ENCODE measurements around the gene SLC6A20.

SLC6A20 gene

DNA sequence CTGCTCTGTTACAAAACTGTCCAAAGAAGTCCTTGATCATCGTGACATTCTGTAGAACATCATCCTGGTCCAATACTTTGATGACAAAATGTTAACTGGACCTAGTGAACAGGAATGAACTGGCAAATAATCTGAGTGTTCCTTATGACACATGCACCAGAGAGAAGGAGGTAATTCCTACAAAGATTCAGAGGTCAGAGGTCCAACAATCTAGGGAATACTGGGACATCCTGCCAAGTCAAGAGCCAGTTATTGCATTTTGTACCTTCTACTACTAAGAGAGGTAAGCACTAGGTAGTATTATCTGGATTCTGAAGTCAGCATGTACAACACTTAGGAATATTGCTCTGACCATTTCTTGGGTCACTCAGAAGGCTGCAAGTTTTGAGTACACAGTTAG lies 24.8 kb upstream of the SLC6A20 start:
- TF ChIP-seq, protein P1, sequence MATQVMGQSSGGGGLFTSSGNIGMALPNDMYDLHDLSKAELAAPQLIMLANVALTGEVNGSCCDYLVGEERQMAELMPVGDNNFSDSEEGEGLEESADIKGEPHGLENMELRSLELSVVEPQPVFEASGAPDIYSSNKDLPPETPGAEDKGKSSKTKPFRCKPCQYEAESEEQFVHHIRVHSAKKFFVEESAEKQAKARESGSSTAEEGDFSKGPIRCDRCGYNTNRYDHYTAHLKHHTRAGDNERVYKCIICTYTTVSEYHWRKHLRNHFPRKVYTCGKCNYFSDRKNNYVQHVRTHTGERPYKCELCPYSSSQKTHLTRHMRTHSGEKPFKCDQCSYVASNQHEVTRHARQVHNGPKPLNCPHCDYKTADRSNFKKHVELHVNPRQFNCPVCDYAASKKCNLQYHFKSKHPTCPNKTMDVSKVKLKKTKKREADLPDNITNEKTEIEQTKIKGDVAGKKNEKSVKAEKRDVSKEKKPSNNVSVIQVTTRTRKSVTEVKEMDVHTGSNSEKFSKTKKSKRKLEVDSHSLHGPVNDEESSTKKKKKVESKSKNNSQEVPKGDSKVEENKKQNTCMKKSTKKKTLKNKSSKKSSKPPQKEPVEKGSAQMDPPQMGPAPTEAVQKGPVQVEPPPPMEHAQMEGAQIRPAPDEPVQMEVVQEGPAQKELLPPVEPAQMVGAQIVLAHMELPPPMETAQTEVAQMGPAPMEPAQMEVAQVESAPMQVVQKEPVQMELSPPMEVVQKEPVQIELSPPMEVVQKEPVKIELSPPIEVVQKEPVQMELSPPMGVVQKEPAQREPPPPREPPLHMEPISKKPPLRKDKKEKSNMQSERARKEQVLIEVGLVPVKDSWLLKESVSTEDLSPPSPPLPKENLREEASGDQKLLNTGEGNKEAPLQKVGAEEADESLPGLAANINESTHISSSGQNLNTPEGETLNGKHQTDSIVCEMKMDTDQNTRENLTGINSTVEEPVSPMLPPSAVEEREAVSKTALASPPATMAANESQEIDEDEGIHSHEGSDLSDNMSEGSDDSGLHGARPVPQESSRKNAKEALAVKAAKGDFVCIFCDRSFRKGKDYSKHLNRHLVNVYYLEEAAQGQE (IDR thresholded peaks at IDR 0.05; ENCODE audit: insufficient read depth in 1 of 2, low read depth in 2 of 2, low read length in 2 of 2) = no peak
- TF ChIP-seq SIN3A (IDR thresholded peaks at IDR 0.05; ENCODE audit: borderline replicate concordance, insufficient read depth, low read length) (no peak), FOXP2 (optimal IDR thresholded peaks at IDR 0.05; ENCODE audit: borderline replicate concordance, extremely low read depth, extremely low read length, insufficient read depth) (no peak), TAF1 (IDR thresholded peaks at IDR 0.05; ENCODE audit: borderline replicate concordance, insufficient read depth, low read length) (no peak), POLR2AphosphoS5 (IDR thresholded peaks at IDR 0.05; ENCODE audit: low read depth, low read length) (no peak)

DNA sequence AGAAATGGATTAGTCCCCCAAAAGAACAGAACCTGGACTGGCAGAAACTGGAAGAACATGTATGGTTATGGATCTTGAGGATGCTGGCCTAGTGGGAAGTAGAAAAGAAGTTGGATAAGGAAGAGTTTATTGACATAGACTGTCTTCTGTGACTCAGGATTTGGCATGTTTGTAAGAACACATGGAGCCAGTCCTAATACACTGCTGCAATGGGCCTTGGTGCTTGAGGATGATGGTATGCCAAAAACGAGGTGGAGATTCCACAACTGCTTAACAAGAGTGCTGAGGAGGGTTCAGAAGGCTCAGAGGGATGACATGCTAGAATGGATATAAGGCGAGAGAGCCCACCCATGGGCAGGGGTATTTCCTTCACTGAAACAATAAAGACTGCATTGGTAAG lies 23.2 kb upstream of the SLC6A20 start:
- no peak for TF ChIP-seq SIN3A (IDR thresholded peaks at IDR 0.05; ENCODE audit: borderline replicate concordance, insufficient read depth, low read length)
- no peak for TF ChIP-seq TAF1 (IDR thresholded peaks at IDR 0.05; ENCODE audit: borderline replicate concordance, insufficient read depth, low read length)
- no peak for TF ChIP-seq FOXP2 (optimal IDR thresholded peaks at IDR 0.05; ENCODE audit: borderline replicate concordance, extremely low read depth, extremely low read length, insufficient read depth)
- TF ChIP-seq POLR2AphosphoS5 (IDR thresholded peaks at IDR 0.05; ENCODE audit: low read depth, low read length) = no peak
- TF ChIP-seq, protein P1 (IDR thresholded peaks at IDR 0.05; ENCODE audit: insufficient read depth in 1 of 2, low read depth in 2 of 2, low read length in 2 of 2) = no peak

DNA sequence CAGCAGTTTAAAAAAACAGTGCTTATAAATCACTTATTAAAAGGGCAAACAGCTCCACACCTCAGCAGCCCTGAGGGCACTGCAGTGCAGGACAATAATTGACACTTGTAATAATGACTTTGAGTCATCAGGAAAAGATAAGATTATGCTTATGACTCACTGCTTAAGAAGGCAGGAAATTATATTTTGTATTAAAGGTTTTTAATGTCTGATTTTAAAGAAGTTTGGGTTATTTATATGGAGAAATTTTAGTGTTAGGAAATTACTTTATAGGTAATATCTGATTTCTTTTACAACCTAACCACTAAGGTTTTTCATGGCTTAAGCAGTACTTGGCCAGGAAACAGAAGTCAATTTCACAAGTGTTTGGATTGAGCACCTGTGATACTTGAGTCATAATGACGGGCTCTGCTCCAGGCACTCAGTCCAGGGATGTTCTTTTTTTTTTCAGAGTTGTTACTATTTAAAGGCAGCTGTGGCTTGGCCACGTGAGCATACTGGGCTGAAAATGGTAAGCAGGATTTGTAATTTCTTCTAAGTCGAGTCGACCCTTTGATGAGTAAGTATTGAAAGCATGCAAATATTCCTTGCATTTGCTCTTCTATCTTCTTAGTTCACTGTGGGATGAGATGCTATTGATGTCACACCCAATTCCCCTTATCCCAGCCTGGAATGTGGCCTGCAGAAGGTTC lies 21.6 kb upstream of the SLC6A20 start:
- TF ChIP-seq TAF1 (IDR thresholded peaks at IDR 0.05; ENCODE audit: borderline replicate concordance, insufficient read depth, low read length) = no peak
- TF ChIP-seq FOXP2 (optimal IDR thresholded peaks at IDR 0.05; ENCODE audit: borderline replicate concordance, extremely low read depth, extremely low read length, insufficient read depth) = no peak
- TF ChIP-seq, protein P1 (IDR thresholded peaks at IDR 0.05; ENCODE audit: insufficient read depth in 1 of 2, low read depth in 2 of 2, low read length in 2 of 2) = no peak
- TF ChIP-seq SIN3A (IDR thresholded peaks at IDR 0.05; ENCODE audit: borderline replicate concordance, insufficient read depth, low read length) = no peak
- TF ChIP-seq POLR2AphosphoS5 (IDR thresholded peaks at IDR 0.05; ENCODE audit: low read depth, low read length) = no peak

GRCh38 chr3:45816544-45816943 lies 20.2 kb upstream of the SLC6A20 start:
- TF ChIP-seq POLR2AphosphoS5 (IDR thresholded peaks at IDR 0.05; ENCODE audit: low read depth, low read length) (no peak), TAF1 (IDR thresholded peaks at IDR 0.05; ENCODE audit: borderline replicate concordance, insufficient read depth, low read length) (no peak), FOXP2 (optimal IDR thresholded peaks at IDR 0.05; ENCODE audit: borderline replicate concordance, extremely low read depth, extremely low read length, insufficient read depth) (no peak), SIN3A (IDR thresholded peaks at IDR 0.05; ENCODE audit: borderline replicate concordance, insufficient read depth, low read length) (no peak)
- TF ChIP-seq, protein P1 (IDR thresholded peaks at IDR 0.05; ENCODE audit: insufficient read depth in 1 of 2, low read depth in 2 of 2, low read length in 2 of 2) = no peak
